ENCODE measurements around the gene EMC9.

DNA sequence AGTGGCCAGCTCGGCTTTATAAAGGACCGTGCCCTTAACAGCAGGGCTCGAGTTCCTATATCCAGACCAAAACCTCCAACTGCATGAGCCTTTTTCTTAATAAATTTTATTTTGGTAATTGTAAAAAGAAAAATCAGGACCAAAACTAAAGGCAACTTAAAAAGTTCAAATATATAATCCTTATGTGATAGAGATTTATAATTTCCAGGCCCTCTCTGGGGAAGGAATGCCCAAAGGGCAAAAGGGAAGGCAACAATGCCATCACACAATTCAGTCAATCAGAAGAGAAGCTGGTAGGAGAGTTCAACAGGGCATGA, 47.6 kb upstream of the EMC9 start:
- TF ChIP-seq, protein P1, sequence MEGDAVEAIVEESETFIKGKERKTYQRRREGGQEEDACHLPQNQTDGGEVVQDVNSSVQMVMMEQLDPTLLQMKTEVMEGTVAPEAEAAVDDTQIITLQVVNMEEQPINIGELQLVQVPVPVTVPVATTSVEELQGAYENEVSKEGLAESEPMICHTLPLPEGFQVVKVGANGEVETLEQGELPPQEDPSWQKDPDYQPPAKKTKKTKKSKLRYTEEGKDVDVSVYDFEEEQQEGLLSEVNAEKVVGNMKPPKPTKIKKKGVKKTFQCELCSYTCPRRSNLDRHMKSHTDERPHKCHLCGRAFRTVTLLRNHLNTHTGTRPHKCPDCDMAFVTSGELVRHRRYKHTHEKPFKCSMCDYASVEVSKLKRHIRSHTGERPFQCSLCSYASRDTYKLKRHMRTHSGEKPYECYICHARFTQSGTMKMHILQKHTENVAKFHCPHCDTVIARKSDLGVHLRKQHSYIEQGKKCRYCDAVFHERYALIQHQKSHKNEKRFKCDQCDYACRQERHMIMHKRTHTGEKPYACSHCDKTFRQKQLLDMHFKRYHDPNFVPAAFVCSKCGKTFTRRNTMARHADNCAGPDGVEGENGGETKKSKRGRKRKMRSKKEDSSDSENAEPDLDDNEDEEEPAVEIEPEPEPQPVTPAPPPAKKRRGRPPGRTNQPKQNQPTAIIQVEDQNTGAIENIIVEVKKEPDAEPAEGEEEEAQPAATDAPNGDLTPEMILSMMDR (IDR thresholded peaks at IDR 0.05), result no peak
- TF ChIP-seq POLR2A (IDR thresholded peaks at IDR 0.05), result no peak

Data from vagina (tissue), 2 donors.